Activated T-cell treated with anti-CD3 and anti-CD28 coated beads, Interleukin-2, amount 50 U/mL, for 4 hours (primary cell): ENCODE results near the gene ZNF57. TPM values are rescaled to one million over a fixed set of nuclear protein-coding genes. Genes with fewer than 3 reads are reported as not detected.
"Not testable (repeated sequence)": the region's sequence is repeated elsewhere in the genome, so short reads cannot be mapped to it uniquely, and the experiment has no call there.

Experiments
- ATAC-seq, 2 donors: fragments of 200-7000 bp; cut with Tn5 transposase; one replicate each; pipeline ENCODE4 v1.10.0; 2021
- DNase-seq: peaks from one replicate; pipeline ENCODE4 v3.0.0-alpha.2; 2020
- H3K27me3 Mint-ChIP-seq: one replicate; pipeline ENCODE4 v1.8.0; 2021; ENCODE audit warnings: low read depth, mixed read lengths
- H3K36me3 Mint-ChIP-seq: one replicate; pipeline ENCODE4 v1.8.0; 2022; ENCODE audit warnings: mixed read lengths; ENCODE audit not compliant: insufficient read depth
- H3K4me1 Mint-ChIP-seq: one replicate; pipeline ENCODE4 v1.8.0; 2021; ENCODE audit warnings: low read depth, mixed read lengths
- H3K4me3 Mint-ChIP-seq: one replicate; pipeline ENCODE4 v1.8.0; 2021; ENCODE audit warnings: mild to moderate bottlenecking, moderate library complexity, mixed read lengths
- H3K9me3 Mint-ChIP-seq: one replicate; pipeline ENCODE4 v1.8.0; 2021; ENCODE audit warnings: mixed read lengths
- total RNA-seq, 3 donors: library from RNA; stranded (reverse); gene quantifications; one replicate each; pipeline ENCODE4 v1.2.1, GENCODE V29; 2021

The ZNF57 gene
- total RNA-seq, result 1 to 10 TPM; 3.6 to 4.1 (median 3.7) TPM

- ATAC-seq (peak; percentile 99), DNase-seq (peak; percentile 98)
- H3K4me3 Mint-ChIP-seq, result peak within 1 kb of the TSS; percentile 97
- no peaks in the 10 kb centered on the region for H3K27me3 Mint-ChIP-seq
- no peaks in the 10 kb centered on the region for H3K36me3 Mint-ChIP-seq
- peaks cover 17% of the 10 kb centered on the region for H3K4me1 Mint-ChIP-seq
- H3K9me3 Mint-ChIP-seq, result no peaks in the 10 kb centered on the region
These were observed at the start of gene ZNF57 for GRCh38 chr19:2900296-2901252. ZNF57 (plus strand) TSS chr19:2900928; CDS start chr19:2901046, 118 bp downstream.

GRCh38 chr19:2852598-2852997 lies 48.1 kb upstream of the ZNF57 start:
- Mint-ChIP-seq H3K36me3 (peaks cover 49% of the 10 kb centered on the region), H3K4me1 (peaks cover 32% of the 10 kb centered on the region), H3K9me3 (peaks cover 36% of the 10 kb centered on the region), H3K27me3 (no peaks in the 10 kb centered on the region), H3K4me3 (no peak overlapping the region)
- DNase-seq (no peak), ATAC-seq (no peak)

- DNase-seq, result no peak
- Mint-ChIP-seq H3K9me3 (peaks cover 36% of the 10 kb centered on the region), H3K27me3 (no peaks in the 10 kb centered on the region), H3K36me3 (peaks cover 49% of the 10 kb centered on the region), H3K4me3 (no peak overlapping the region), H3K4me1 (peaks cover 35% of the 10 kb centered on the region)
- no peak for ATAC-seq
These were observed 47.6 kb upstream of the ZNF57 start for GRCh38 chr19:2853015-2853606.

- peaks cover 37% of the 10 kb centered on the region for H3K4me1 Mint-ChIP-seq
- peaks cover 36% of the 10 kb centered on the region for H3K9me3 Mint-ChIP-seq
- DNase-seq, result no peak
- H3K27me3 Mint-ChIP-seq, result no peaks in the 10 kb centered on the region
- ATAC-seq, result no peak
- H3K36me3 Mint-ChIP-seq, result peaks cover 48% of the 10 kb centered on the region
- H3K4me3 Mint-ChIP-seq, result no peak overlapping the region
These were observed 45.9 kb upstream of the ZNF57 start for GRCh38 chr19:2854849-2855248.

GRCh38 chr19:2856457-2857050 lies 44.2 kb upstream of the ZNF57 start:
- peak; percentile 56 to 66 for ATAC-seq
- Mint-ChIP-seq H3K27me3 (no peaks in the 10 kb centered on the region), H3K4me1 (peaks cover 27% of the 10 kb centered on the region), H3K4me3 (peak overlapping the region; percentile 40), H3K9me3 (peaks cover 31% of the 10 kb centered on the region), H3K36me3 (peaks cover 35% of the 10 kb centered on the region)
- DNase-seq, result no peak

GRCh38 chr19:2858864-2859263 lies 41.9 kb upstream of the ZNF57 start:
- Mint-ChIP-seq H3K9me3 (peaks cover 13% of the 10 kb centered on the region), H3K4me3 (no peak overlapping the region), H3K27me3 (no peaks in the 10 kb centered on the region), H3K4me1 (peaks cover 27% of the 10 kb centered on the region), H3K36me3 (peaks cover 11% of the 10 kb centered on the region)
- ATAC-seq (no peak), DNase-seq (no peak)

- no peaks in the 10 kb centered on the region for H3K36me3 Mint-ChIP-seq
- no peak overlapping the region for H3K4me3 Mint-ChIP-seq
- peaks cover 5% of the 10 kb centered on the region for H3K27me3 Mint-ChIP-seq
- H3K9me3 Mint-ChIP-seq, result no peaks in the 10 kb centered on the region
- ATAC-seq (no peak), DNase-seq (no peak)
- no peaks in the 10 kb centered on the region for H3K4me1 Mint-ChIP-seq
These were observed 36.9 kb upstream of the ZNF57 start for GRCh38 chr19:2863816-2864215.

GRCh38 chr19:2865334-2866100 lies 35.2 kb upstream of the ZNF57 start:
- DNase-seq, result no peak
- ATAC-seq, result no peak
- Mint-ChIP-seq H3K4me3 (no peak overlapping the region), H3K9me3 (no peaks in the 10 kb centered on the region), H3K4me1 (no peaks in the 10 kb centered on the region), H3K36me3 (no peaks in the 10 kb centered on the region), H3K27me3 (peaks cover 5% of the 10 kb centered on the region)

GRCh38 chr19:2866495-2867024 lies 34.2 kb upstream of the ZNF57 start:
- no peak overlapping the region for H3K4me3 Mint-ChIP-seq
- H3K27me3 Mint-ChIP-seq, result peaks cover 5% of the 10 kb centered on the region
- no peaks in the 10 kb centered on the region for H3K36me3 Mint-ChIP-seq
- H3K4me1 Mint-ChIP-seq, result no peaks in the 10 kb centered on the region
- no peak for ATAC-seq
- no peak for DNase-seq
- no peaks in the 10 kb centered on the region for H3K9me3 Mint-ChIP-seq

GRCh38 chr19:2867025-2867991 lies 33.4 kb upstream of the ZNF57 start, which contains the start of gene ZNF556:
ZNF556 (plus strand) TSS chr19:2867335; CDS start chr19:2867422, 87 bp downstream.
- Mint-ChIP-seq H3K4me3 (no peak within 1 kb of the TSS), H3K27me3 (peaks cover 5% of the 10 kb centered on the region), H3K9me3 (no peaks in the 10 kb centered on the region), H3K36me3 (no peaks in the 10 kb centered on the region), H3K4me1 (peaks cover 2% of the 10 kb centered on the region)
- no peak for ATAC-seq
- DNase-seq, result no peak

GRCh38 chr19:2869618-2870017 lies 31.1 kb upstream of the ZNF57 start:
- no peaks in the 10 kb centered on the region for H3K9me3 Mint-ChIP-seq
- no peak overlapping the region for H3K4me3 Mint-ChIP-seq
- no peak for DNase-seq
- H3K4me1 Mint-ChIP-seq, result peaks cover 2% of the 10 kb centered on the region
- no peaks in the 10 kb centered on the region for H3K36me3 Mint-ChIP-seq
- peaks cover 5% of the 10 kb centered on the region for H3K27me3 Mint-ChIP-seq
- ATAC-seq, result no peak

- H3K9me3 Mint-ChIP-seq, H3K4me3 Mint-ChIP-seq, H3K36me3 Mint-ChIP-seq, DNase-seq, ATAC-seq, H3K4me1 Mint-ChIP-seq, H3K27me3 Mint-ChIP-seq: not testable (repeated sequence)
These were observed 28.6 kb upstream of the ZNF57 start for GRCh38 chr19:2872175-2872574.
